ENCODE results near the gene LDLRAP1.

LDLRAP1 gene, protein sequence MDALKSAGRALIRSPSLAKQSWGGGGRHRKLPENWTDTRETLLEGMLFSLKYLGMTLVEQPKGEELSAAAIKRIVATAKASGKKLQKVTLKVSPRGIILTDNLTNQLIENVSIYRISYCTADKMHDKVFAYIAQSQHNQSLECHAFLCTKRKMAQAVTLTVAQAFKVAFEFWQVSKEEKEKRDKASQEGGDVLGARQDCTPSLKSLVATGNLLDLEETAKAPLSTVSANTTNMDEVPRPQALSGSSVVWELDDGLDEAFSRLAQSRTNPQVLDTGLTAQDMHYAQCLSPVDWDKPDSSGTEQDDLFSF

DNA sequence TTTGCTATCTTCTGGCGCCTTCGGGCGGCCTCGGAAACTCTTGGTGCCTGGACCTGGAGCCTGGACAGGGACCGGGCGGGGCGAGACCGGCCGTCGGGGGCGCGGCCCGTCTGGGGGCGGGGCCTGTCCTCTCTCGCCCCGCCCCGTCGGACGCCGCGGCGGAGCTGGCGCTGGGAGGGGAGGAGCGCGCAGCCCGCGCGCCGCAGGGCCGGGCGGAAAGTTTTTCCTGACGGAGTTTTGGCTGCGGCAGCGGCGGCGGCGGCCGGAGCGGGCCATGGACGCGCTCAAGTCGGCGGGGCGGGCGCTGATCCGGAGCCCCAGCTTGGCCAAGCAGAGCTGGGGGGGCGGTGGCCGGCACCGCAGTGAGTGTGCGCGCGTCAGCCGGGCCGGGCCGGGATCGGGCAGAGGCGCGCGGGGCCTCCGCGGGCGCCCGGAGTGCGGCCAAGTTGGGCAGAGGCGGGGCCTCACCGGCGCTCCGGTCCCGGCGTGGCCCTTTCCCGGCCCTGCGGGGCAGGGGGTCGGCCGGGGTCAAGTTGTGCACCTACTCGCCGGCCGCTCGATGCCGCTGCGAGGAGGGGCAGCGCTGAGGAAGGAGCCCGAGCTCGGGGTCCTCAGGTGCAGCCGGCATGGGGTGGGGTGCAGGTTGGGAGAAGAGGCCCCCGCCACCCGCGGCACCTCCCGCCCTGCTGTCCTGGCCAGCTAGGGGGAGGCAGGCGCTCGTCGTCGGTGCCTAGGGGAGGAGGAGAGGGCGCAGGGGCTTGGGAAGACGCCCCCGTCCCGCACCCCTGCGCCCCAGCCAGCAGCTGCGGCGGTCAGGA, at the start of gene LDLRAP1:
Gene LDLRAP1, plus strand, starts transcription at position 182 of the 818 bp plus-strand sequence. Its CDS starts 93 bp downstream, at position 275.
- peak; percentile 54 for DNase-seq

DNA sequence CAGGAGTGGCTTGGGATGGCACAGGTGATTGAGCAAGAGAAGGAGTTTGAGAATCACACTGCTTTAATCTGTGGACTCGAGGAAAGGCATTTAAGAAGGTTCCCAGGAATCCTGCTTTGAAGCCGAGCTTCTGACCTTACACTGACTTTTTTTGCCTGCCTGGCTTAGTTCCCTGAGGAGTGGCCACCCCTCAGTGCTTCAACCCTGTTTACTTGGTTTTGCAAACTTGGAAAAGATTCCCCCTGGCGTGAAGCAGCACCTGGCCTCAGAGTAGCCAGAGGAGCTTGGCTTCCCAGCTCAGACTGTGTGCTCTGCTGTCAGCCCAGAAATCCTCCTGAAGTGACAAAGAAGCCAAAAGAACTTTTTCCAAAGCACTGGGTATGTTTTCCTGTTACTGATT, 48.5 kb upstream of the LDLRAP1 start:
- no peak for DNase-seq

DNA sequence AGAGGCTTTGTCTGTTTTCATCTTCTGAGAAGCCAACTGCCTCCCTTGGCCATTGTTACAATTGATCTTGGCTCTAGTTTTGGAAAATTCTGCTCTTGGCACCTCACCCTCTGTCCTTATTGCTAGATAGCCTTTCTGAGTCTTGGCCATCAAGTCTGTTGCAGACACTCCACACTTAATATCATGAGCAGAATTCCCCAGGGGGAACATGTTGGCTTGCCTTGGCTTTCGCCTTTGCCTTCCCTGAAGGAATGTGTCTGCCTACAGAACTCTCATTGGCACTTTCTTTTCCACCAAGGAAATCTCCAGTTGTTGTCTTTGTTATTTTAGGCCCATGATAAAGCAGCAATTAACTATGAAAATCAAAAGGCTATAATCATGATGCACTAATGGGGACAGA, 42.7 kb upstream of the LDLRAP1 start:
- no peak for DNase-seq

DNA sequence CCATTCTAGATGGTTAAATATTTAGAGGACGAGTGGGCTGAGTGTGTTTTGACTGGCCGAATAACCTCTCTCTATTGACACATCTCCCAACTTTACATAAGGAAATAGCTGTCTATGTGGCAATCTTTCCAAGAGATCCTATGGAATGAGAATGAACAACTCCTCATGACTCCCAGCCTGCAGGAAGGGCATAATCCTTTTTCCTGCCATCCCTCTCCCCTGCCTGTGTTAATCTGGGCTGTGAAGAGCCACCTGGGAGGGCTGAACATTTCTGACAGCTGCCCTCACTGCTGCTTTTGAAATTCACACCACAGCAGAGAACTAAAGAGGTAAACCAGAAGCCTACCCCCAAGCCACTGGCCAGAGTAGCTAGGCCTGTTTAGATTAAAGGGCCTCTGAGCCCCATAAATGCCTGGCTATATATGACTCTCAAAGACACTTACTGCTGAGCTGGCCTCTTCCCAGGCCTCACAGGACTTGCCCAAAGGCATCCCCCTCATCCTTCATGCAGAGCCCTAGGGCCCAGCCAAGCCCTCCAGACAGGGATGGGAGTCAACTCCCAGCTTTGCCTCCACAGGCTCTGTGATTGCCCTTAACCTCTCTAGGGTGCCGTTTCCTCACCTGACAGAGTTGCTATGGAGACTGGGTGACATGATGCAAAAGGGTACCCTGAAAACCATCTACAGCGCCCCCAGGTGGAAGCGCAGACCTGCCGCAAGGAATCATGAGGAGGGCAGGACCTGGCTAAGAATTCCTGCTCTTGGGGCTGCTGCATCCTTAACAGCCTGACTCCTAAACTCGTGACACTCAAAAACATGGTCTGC, 42.0 kb upstream of the LDLRAP1 start:
- DNase-seq = no peak

DNA sequence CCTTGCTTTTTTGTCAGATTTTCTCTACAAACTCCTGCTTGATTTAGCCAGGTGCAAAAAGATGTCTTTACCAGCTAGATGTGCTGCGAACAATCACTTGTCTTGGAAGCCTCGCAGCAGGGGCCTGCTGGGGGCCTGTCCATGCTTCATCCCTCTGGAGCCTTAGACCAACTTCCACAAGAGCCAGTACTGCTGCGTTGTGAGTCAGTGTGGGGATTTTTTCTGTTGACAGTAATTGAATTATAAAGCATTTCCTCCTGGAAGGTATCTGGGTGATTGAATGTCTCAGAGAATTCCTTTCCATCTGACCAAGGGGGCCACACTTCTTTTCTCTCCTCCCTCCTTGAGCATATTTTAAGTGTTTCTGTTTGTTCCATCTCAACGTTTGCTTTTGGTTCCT, 40.4 kb upstream of the LDLRAP1 start:
- DNase-seq = no peak

DNA sequence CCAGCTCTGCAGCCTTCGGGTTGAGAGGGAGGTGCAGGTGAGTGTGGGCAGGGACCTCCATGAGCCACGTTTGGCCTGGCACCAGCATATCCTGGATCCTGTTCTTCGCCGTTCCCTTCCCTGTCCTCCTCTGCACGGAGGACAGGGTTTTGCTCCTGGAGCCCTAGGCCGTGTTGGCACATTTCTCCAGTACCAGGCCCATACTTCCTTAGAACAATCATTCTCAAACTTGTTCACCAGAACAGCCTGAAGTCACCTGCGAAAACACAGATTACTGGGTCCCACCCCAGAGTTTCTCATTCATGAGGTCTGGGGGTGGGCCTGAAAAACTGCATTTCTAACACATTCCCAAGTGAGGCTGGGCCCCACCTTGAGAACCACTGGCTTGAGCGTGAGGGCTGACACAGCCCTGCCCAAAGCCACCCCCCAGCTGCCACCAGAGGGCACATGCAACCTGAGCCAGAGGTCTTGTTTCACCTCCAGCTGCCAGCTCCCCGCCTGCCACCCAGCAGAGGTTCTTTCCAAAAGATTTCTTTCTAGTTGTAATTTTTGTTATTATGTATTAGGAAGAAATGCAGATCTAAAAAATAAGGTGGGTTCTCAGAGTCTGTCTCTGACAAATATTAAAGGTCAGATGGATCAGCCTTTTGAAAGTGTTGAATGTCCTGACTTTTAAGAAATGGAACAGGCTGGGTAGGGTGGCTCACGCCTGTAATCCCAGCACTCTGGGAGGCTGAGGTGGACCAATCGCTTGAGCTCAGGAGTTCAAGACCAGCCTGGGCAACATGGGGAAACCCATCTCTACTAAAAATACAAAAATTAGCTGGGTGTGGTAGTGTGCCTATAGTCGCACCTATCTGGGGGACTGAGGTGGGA, 39.6 kb upstream of the LDLRAP1 start:
- peak; percentile 68 for DNase-seq

DNA sequence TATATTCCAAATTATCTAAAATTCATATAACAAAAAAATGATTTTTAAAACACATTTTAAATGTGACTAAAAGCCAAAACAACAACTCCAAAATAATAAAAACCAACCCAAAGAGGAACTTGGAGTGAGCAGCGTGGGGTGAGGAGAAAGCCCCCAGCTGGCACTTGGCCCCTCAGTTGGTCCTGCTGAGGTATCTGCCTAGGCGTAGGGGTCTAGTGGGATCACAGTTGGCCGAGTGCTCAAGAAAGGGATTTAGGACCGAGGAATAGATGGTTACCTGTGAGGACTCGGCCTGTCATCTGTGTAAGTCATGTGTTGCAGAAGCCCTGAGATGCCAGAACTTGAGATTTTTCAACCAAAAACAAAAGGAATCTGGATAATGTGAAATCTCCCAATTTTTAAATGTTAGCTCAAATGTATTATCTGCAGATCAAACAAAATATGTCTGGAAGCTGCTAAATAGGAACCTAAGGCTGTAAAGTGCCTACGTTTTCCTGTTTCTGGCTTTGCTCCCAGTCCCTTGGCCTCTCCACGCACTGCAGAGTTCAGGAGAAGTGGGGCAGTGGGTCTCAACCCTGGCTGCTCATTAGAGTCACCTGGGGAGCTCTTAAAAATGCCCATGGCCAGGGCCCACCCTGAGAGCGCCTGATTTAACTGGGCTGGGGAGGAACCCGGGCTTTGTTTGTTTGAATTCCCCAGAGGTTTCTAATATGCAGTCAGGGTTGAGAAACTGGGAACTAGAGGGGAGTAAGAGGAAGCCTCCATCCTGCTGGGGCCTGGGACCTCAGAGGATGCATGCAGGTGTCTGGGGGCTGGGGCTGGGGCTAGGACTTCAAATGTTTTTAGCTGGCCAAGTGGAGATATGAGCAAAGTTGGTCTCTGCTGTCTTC, 38.5 kb upstream of the LDLRAP1 start:
- DNase-seq = no peak

DNA sequence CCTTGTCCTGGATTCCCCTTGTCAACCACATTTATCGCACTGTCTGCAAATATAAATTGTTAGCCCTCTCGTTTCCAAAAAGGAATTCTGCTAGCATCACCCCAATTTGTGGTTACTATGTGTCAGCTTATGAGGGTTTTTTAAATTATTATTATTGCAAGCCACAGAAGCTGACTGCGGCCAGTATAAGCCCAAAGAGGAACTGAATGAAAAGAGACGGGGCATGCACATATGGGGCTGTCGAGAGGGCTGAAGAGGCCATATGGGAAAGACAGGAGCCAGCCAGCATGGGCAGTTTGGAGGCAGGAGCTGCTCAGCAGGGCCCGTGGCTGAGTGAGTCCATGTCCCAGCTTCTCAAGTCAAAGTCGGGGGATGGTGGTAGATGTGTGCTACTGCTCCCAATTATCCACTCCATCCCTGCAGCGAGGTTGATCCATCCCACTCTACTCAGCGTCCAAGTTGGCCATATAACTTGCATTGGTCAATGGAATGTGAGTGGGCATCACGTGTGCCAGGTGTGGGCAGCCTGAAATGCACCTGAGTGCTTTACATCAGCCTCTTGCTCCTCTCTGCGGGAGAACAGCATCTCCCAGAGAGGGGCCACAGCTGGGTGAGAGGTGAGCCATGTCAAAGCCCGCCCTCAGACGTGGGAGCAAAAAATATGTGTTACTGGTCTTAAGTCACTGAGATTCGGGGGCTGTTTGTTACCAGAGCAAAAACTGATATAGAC, 37.6 kb upstream of the LDLRAP1 start:
- DNase-seq = no peak

DNA sequence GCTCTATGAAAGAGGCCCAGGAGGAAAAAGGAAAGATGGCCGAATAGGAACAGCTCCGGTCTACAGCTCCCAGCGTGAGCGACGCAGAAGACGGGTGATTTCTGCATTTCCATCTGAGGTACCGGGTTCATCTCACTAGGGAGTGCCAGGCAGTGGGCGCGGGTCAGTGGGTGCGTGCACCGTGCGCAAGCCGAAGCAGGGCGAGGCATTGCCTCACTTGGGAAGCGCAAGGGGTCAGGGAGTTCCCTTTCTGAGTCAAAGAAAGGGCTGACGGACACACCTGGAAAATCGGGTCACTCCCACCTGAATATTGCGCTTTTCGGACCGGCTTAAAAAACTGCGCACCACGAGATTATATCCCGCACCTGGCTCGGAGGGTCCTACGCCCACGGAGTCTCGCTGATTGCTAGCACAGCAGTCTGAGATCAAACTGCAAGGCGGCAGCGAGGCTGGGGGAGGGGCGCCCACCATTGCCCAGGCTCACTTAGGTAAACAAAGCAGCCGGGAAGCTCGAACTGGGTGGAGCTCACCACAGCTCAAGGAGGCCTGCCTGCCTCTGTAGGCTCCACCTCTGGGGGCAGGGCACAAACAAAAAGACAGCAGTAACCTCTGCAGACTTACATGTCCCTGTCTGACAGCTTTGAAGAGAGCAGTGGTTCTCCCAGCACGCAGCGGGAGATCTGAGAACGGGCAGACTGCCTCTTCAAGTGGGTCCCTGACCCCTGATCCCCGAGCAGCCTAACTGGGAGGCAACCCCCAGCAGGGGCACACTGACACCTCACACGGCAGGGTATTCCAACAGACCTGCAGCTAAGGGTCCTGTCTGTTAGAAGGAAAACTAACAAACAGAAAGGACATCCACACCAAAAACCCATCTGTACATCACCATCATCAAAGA, 36.6 kb upstream of the LDLRAP1 start:
- peak; percentile 42 for DNase-seq

DNA sequence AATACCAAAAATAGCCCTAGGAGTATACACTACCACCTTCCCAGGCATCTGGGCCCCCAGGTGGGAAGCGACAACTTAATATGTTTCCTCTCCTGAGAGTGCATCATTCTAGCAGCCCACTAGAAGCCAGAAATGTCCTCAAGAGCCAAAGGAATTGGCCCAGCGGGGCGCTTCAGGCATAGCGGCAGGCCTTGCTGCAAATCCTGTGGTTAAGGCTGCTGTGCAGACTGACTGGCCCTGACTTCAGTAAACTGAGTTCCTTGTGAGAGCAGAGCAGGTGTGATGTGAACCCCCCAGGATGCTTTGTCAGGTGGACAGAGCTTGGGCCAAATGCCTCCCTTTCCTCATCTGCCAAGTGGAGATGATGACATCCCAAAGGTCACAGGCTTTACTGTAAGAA, 29.7 kb upstream of the LDLRAP1 start:
- DNase-seq = no peak

DNA sequence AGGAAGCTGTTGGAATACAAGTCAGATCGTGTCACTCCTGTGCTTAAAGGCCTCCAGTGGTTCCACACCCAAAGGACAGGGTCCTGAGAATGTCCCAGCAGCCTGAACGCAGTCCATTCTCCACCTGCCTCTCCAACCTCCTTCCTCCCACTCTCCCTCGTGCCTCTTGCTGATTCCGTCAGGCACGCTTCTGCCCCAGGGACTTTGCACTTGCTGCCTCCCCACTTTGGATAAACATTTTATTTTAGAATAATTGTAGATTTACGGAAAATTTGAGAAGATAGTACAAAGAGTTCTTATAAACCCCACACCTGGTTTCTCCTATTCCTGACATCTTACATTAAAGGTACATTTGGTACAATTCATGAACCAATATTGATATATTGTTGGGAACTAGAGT, 28.4 kb upstream of the LDLRAP1 start:
- DNase-seq = no peak

DNA sequence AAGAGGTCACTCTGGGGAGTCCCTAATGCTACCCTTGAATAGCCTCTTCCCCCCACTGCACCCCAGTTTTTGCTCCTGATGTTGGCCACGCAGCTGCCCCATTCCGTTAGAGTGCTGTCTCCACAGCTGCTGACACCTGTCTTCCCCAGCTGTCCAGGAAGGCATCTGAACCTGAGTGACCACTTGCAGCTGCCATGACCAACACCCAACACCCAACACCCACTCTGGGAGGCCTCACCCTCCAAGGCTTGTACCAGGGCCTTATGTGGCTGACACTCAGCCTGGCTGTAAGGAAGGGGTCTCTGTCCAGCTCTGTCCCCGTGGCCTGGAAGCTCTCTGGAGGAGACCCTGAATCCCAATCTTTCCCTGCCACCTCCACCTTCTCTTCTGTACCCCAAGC, 26.7 kb upstream of the LDLRAP1 start:
- DNase-seq = no peak

DNA sequence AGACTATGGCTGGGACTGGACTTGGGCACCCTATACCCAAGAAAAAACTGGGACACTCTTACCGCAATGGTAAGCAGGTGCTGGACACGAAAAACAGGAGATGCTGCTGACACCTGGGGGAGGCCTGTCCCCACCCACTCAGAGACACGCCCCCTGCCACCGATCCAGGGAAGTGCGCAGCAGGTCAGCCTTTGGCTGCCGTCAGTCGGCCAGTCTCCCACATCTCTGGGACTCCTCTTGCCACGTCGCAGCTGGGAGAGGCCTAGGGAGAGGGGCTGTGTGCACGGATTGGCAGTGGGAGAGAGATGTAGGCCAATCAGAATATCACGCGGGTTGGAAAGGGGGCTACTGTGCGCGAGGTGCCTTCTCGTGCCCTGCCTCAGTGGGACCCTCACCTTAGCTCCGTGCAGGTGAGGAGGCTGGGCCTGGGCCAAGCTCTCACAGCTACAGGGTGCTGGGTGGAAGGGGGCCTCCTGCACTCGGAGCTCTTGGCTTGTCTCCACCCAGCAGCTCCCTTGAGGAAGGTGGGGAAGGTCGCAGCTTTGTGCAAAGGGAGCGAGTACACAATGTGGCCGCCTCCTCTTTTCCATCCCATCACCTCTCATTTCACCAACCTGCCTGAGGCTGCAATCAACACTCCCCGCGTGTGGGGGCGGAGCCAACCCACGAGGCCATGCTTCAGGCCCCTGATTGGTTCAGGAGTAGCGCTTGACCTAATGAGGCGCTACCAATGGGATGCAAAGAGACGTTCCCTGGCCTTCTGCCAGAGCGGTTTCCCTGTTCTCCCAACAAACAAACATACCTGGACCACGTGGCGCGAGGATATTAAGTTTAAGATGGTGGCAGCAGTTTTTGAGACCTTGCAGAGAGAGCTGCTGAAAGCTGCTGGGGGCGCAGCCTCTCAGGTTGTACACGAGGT, 25.7 kb upstream of the LDLRAP1 start:
- no peak for DNase-seq

DNA sequence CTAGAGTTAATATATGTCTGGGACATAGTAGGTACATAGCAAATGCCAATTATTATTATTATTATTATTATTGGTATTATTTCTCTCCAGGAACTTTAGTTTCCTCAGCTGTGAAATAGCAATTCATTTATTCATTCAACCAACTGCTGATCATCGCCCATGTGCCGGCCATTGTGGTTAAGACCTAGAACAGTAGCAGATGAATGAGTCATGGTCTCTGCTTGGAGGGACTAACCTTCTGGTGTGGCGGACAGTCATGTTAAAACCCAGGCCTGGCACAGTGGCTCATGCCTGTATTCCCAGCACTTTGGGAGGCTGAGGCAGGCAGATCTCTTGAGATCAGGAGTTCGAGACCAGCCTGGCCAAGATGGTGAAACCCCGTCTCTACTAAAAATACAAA, 23.8 kb upstream of the LDLRAP1 start:
- DNase-seq = no peak

DNA sequence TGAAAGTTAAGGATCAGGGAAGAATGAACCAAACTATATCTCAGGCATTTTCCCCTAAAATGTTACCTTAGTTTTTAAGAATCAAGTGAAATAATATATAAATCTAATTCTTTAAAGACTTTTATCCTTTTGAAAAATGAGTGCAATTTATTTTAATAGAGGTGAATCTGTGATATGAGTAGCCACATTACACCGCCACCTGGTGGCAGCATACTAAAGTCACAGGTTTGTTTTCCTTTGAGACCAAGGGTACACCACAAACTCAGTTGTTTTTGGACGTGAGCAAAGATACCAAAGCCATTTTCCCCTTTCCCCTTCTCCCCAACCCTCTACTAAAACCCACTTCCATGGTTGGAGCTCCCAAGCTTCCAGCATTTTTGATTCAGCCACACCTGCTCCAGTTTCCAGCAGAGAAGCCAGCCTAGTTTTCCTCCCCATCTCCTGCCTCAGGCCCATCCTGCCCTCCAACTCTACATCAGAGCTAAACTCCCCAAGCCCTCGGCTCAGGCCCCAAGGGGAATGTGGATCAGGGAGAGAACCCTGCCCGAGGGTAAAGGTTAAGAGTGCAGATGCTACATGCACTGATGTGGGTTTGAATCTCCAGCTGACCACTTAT, 22.9 kb upstream of the LDLRAP1 start:
- peak; percentile 57 for DNase-seq

DNA sequence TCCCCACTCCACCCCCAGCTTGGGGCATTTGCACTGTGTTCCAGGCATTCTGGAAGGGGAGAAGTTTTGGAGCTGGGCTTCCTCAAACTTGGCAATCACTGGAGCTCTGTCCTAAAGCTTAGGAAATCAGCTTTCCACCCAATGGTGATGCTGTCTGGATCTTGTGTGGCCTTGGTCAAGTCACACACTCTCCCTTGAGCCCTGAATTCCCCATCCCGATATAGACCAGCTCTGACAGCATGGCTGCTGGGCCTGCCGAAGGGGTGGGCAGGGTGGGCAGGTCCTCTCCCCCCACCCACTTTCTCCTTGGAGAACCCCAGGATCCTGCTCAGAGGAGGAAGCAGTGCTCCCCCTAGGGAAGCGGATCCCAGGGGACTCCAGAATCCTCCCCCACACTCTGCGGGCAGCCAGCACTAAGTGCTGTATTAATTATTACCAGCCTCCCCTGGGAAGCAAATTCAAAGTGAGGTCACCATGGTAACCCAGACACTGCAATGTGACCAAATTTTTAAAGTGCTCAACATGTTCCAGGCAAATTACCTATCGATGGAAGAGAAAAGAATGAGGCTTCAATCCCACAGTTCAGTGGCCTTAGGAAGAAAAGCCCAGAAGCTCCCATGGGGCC, 21.3 kb upstream of the LDLRAP1 start:
- no peak for DNase-seq

DNA sequence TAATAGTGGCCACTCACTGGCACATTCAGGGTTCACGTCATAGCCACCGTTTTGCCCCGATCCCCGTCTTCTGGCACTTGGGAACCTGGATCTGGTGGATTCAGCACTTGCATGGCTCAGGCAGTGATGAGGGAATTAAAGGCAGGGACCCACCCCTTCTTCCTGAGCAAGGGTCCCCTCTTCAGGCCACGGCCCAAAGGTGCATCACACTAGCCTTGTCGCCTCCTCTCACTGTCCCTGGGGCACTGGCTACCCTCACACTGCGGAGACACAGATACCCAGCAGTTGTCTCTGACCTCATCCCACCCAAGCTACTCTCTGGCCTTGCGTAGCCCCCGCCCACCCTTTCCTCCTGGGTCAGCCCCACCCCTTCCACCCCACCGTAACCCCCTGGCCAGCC, 19.9 kb upstream of the LDLRAP1 start:
- no peak for DNase-seq

All from CD4-positive, alpha-beta T cell treated with Interleukin-15 for 1 hour (primary cell).